ENCODE data around the gene CTBP2.
A peak's percentile ranks its signal among the peaks of the same experiment; 100 is the strongest.

The CTBP2 gene

GRCh38 chr10:125149680-125150047, 10.7 kb downstream of the CTBP2 start:
- Histone ChIP-seq H3K4me3 (no peak overlapping the region), H3K27ac (peak overlapping the region; percentile 85 to 87)
- DNase-seq (ENCODE audit: low spot score): no peak
- TF ChIP-seq CTCF (IDR thresholded peaks at IDR 0.05): no peak

- no peak for TF ChIP-seq CTCF (IDR thresholded peaks at IDR 0.05)
- no peak overlapping the region for H3K4me3 ChIP-seq
- peak overlapping the region; percentile 85 to 87 for H3K27ac ChIP-seq
- no peak for DNase-seq (ENCODE audit: low spot score)
Observed at GRCh38 chr10:125149036-125149679, 11.2 kb downstream of the CTBP2 start.

- peak overlapping the region; percentile 85 to 87 for H3K27ac ChIP-seq
- no peak overlapping the region for H3K4me3 ChIP-seq
- no peak for TF ChIP-seq CTCF (IDR thresholded peaks at IDR 0.05)
- no peak for DNase-seq (ENCODE audit: low spot score)
Observed at GRCh38 chr10:125148528-125148927, 11.8 kb downstream of the CTBP2 start.

GRCh38 chr10:125147971-125148439, 12.4 kb downstream of the CTBP2 start:
- no peak for TF ChIP-seq CTCF (IDR thresholded peaks at IDR 0.05)
- peak overlapping the region; percentile 40 for H3K4me3 ChIP-seq
- peak overlapping the region; percentile 85 to 87 for H3K27ac ChIP-seq
- DNase-seq (ENCODE audit: low spot score): no peak

GRCh38 chr10:125146791-125147579, 13.4 kb downstream of the CTBP2 start:
- TF ChIP-seq CTCF (IDR thresholded peaks at IDR 0.05): no peak
- peak; percentile 90 for DNase-seq (ENCODE audit: low spot score)
- peak overlapping the region; percentile 85 to 87 for H3K27ac ChIP-seq

GRCh38 chr10:125145636-125146035, 14.7 kb downstream of the CTBP2 start:
- DNase-seq (ENCODE audit: low spot score): no peak
- Histone ChIP-seq H3K27ac (peak overlapping the region in 1 of 2 donors; percentile 17), H3K4me3 (no peak overlapping the region)
- TF ChIP-seq CTCF (IDR thresholded peaks at IDR 0.05): no peak

More at GRCh38 chr10:125146791-125147579, 13.4 kb downstream of the CTBP2 start:
- H3K4me3 ChIP-seq: peak overlapping the region; percentile 40

Data from coronary artery (tissue), 2 donors.